CD4-positive, alpha-beta T cell treated with Interleukin-4 for 1 hour (primary cell): ENCODE results near the gene PGD.
A peak's percentile ranks its signal among the peaks of the same experiment; 100 is the strongest.

ENCODE experiments used
- DNase-seq, 2 donors: peaks; one replicate each; pipeline ENCODE4 v3.0.0-alpha.2; 2020 to 2022

Gene PGD

DNA sequence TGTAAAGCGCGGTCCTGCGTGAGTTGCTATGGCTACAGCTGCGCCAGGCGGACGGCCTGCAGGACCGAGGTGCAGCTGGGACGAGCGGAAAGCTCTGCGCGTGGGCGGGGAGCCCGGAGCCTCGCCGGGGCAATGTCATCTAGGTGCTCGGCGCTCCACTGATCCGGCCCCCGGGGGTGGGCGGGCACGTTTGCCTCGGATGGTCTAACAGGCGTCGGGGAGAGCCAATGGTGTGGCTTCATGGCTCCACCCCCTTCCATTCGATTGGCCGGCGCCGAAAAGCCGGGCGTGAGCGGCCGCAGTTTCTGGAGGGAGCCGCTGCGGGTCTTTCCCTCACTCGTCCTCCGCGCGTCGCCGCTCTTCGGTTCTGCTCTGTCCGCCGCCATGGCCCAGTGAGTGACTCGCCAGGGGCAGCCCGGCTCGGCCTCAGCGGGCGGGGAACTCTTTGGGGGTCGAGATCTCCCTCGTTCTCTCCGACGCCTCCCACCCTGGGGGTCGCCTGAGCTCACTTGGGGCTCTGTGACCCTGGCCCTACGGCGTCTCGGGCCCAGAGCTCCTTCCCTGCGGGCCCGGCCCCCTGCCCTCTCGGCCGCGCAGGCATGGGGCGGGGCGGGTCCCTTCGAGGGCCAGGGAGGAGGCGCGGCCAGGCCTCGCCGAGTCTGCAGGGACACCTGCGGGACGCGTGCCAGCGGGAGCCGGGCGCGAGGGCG is at the start of gene PGD:
TSS of gene PGD (plus strand) at position 331 of the 710 bp plus-strand sequence. CDS start at position 385, 54 bp downstream.
- peak; percentile 96 to 97 for DNase-seq

DNA sequence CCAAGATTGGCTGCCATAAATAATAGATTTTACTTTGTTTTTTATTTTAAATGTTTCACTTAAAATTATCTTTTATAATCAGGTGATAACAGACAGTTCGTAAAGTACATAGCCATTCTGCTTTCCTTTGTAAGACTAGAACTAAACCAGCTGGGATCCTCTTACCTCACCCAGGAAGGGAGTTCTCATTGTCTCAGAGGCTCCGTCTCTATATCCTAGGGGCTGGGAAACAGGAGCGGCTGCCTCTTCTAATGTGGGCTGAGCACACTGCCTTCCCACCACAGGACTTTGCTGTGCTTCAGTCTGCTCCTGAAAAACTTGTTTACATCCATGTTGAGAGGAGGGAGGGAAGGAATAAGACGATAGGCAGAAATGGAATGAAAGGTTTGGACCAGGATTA is 45.6 kb upstream of the PGD start:
- no peak for DNase-seq

- DNase-seq: no peak
These were observed 45.2 kb upstream of the PGD start for GRCh38 chr1:10353693-10354092.

GRCh38 chr1:10360045-10360444 is 38.8 kb upstream of the PGD start:
- no peak for DNase-seq

GRCh38 chr1:10361515-10361914 is 37.3 kb upstream of the PGD start:
- no peak for DNase-seq

- DNase-seq: no peak
These were observed 30.7 kb upstream of the PGD start for GRCh38 chr1:10368194-10368593.

GRCh38 chr1:10374442-10374860 is 24.4 kb upstream of the PGD start:
- no peak for DNase-seq

DNA sequence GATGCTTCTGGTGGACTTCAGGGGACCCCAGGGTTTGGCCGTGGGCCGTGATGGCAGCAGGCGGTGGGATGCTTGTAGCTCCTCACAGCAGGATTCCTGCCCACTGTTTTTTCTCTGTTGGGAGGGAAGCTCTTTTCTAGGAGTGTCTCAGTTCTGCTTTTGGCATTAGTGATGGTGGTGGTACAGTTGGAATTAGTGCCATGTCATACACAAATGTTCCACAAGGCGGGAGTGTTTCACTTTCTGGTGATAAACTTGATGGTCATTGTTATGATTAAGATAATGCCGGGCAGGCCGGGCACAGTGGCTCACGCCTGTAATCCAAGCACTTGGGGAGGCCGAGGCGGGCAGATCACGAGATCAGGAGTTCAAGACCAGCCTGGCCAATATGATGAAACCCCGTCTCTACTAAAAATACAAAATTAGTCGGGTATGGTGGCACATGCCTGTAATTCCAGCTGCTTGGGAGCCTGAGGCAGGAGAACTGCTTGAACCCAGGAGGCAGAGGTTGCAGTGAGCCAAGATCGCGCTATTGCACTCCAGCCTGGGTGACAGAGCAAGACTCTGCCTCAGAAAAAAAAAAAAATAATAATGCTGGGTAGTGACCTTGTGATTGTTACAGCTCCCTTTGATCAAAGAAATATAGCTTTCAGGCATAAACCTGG is 21.4 kb upstream of the PGD start:
- peak; percentile 42 to 58 for DNase-seq

DNA sequence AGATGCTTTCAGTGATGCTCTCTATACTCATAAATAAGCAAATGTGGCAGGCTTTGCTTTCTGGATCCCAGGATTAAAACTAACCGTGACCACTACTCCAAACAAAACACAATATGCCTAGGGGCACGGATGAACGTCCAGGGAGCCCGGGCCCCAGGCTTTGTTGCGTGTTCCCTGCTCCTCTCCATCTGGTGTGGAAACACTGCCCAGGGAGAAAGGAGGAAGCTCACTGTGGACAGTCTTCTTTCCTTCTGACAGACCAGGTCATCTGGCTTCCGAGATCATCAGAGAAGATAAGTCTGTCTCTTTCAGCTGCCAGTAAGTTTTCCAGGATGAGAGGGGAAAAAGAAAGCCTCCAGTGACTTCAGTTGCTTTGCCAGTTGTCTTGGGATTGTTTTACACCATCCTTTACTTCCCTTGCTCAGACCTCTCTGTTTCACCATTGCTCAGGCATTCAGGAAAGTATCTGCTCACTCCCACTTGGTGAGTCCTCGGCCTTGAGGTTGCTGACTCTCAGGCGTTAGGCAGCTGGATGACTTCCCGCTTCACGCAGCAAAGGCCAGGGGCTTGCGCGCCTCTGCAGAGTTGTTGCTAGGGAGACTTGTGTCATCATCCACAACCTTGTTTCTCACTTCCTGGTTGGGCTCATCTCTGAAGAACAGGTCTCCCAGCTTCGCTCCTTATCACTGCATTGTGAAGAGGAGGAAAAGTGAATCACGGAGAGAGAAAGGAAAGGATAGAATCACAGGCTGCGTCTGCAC is 20.6 kb upstream of the PGD start:
- DNase-seq: peak in 1 of 2 donors; percentile 59

DNA sequence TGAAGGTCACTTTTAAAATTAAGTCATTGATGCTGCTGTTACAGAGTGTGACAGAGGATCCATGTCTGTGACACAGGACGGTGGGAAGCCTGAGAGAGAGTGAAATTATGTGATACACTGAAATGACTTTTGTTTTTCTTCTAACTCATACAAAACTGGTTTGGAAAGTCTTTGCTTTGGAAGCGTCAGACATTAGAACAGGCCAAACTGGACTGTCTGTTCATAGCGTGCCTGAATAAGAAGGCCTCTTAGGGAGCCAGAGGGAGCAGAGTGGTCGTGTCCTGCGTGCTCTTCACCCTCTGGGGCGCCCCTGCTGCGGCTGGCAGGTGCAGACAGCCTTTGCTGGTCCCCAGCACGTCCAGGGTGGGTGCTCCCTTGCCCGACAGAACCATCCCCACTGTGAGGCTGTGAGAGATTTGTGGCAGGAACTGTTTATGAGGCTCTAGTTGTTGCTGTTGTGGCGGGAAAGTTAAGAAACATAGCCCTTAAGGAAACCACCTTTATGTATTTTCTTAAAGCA is 19.7 kb upstream of the PGD start:
- no peak for DNase-seq

DNA sequence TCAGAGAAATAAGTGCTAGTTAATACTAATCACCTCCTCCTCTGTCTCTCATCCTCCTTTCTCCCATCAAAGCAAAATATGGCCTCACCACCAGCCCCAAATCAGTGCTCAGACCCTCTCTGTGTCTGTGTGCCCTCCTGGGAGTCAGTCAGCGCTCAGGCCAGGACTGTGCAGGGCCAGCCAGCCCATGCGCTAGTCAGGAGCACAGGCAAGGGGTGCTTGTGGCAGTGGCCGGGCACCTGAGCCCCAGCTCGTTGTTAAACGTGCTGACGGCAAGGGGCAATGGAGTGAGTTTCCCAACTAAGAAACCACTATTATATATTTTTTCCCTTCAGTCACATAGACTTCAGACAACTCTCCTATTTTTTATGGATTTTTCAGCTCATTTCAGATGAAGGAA is 19.2 kb upstream of the PGD start:
- DNase-seq: no peak

- DNase-seq: no peak
These were observed 18.1 kb upstream of the PGD start for GRCh38 chr1:10380594-10381275.

DNA sequence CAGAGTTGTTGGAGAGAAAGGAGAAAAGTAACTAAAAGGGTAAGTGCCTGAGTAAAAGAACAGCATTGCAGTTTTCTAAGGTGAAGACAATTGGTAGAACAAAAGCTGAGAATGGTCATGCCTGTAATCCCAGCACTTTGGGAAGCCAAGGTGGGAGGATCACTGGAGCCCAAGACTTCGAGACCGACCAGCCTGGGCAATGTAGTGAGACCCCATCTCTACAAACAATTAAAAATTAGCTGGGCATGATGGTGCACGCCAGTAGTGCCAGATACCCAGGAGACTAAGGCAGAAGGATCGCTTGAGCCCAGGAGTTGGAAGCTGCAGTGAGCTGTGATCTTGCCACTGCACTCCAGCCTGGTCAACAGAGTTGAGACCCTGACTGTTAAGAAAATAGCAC is 15.2 kb upstream of the PGD start:
- no peak for DNase-seq

- no peak for DNase-seq
These were observed 14.6 kb upstream of the PGD start for GRCh38 chr1:10384219-10384618.

GRCh38 chr1:10386761-10387676 is 11.8 kb upstream of the PGD start:
- no peak for DNase-seq

DNA sequence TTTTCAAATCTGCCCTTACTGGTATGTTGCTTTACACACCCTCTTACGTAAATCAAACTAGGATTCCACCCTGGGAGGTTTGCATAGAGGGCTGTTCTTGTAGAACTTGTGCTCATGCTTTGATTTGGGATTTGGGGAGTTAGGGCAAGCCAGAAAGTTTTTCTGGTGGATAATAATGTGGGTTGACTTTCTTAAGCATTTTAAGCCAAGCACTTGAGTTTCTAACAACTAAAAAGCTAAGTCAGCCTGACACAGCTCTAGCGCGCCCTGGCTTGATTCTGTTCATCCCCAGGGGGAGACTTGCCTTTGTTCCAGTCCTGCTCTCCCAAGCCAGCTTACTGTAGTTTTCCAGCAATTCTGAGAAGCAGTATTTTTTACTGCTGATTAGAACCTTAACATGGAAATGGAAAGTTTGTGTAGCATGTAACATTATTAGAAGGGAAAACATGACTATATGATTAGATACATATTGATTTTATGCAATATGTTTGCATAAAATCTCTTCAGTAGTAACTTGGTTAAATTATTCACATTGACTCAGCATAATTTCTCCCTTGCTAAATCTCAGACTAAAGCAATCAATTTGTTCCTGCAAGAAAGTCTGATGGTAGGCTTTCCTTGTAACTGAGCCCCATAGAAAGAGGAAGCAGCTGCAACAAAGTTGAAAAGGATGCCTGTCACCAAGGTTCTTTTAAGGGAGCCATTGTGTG is 11.0 kb upstream of the PGD start:
- DNase-seq: peak; percentile 26 to 35

GRCh38 chr1:10388387-10388715 is 10.5 kb upstream of the PGD start:
- no peak for DNase-seq

GRCh38 chr1:10389271-10389973 is 9.4 kb upstream of the PGD start:
- DNase-seq: no peak

DNA sequence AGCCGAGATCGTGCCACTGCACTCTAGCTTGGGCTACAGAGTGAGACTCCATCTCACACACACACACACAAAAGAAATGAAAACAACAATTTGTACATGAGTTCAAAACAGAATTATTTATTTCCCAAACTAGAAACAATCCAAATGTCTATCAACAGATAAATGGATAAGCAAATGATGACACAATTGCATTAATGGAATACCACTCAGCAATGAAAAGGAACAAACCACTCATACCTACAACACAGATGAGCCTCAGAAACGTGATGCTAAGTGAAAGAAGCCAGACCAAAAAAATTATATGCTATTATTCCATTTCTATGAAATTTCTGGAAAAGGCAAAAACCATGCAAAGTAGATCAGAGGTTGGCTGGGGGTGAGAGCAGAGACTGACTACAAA is 2.0 kb upstream of the PGD start:
- DNase-seq: no peak

DNA sequence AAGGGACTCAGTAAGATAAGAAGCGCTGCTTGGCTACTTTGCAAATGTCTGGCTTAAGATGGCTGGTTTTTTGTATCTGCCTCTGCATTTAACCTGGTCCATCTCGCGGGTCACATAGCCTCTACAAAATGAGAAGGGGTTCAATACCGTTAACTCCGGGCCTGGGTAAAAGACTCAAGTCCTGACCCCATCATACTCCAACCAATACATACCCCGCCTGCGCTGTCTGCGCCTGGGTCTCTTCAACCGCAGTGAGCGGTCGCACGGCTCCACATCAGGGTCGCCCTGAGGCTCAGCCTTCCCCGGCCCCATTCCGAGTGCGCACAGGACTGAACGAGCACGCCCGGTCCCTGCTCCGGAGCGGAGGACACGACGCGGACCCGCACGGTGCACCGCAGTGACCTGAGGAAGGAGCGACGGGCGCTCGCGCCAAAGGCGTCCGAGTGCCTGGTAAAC is 558 bp upstream of the PGD start:
- no peak for DNase-seq
